CD14-positive monocyte (primary cell): ENCODE data around the gene GSC. TPM values are rescaled to one million over a fixed set of nuclear protein-coding genes. Genes with fewer than 3 reads are reported as not detected.

Source experiments
- DNase-seq, 3 donors: peaks; one replicate each; pipeline ENCODE4 v3.0.0-alpha.2; 2011 to 2022
- H2AFZ ChIP-seq: 2 replicates; pipeline ENCODE4 v1.6.0; 2012; ENCODE audit warnings: mild to moderate bottlenecking, low read depth, low read length, inconsistent platforms; ENCODE audit not compliant: insufficient read depth, poor library complexity, severe bottlenecking
- H3K27ac ChIP-seq, 2 donors: 1 replicate in 1 of 2; 2 replicates in 1 of 2; pipeline ENCODE4 v1.5.1; 2012 to 2013; ENCODE audit warnings: low read length in 2 of 2, control low read depth in 1 of 2, inconsistent platforms in 1 of 2, low read depth in 1 of 2, mild to moderate bottlenecking in 1 of 2
- H3K27me3 ChIP-seq, 2 donors: one replicate each; pipeline versions ENCODE4 v1.6.0 to v1.6.1; 2011 to 2013; ENCODE audit warnings: low read length in 2 of 2; ENCODE audit not compliant: control insufficient read depth in 2 of 2, insufficient read depth in 2 of 2
- H3K36me3 ChIP-seq, 2 donors: replicated peaks in 1 of 2; 1 replicate in 1 of 2; 2 replicates in 1 of 2; pipeline versions ENCODE4 v1.5.1 to v1.6.1; 2012 to 2013; ENCODE audit warnings: low read length in 2 of 2, control low read depth in 1 of 2, inconsistent platforms in 1 of 2, mild to moderate bottlenecking in 1 of 2; ENCODE audit not compliant: insufficient read depth in 2 of 2, control insufficient read depth in 1 of 2
- H3K4me1 ChIP-seq, 2 donors: 1 replicate in 1 of 2; 2 replicates in 1 of 2; pipeline versions ENCODE4 v1.5.1 to v1.6.1; 2012 to 2013; ENCODE audit warnings: low read length in 2 of 2, control low read depth in 1 of 2, inconsistent platforms in 1 of 2, mild to moderate bottlenecking in 1 of 2, moderate library complexity in 1 of 2; ENCODE audit not compliant: insufficient read depth in 2 of 2, control insufficient read depth in 1 of 2
- H3K4me2 ChIP-seq: replicated peaks from 2 replicates; pipeline ENCODE3; 2012; ENCODE audit warnings: low read length, moderate library complexity, mild to moderate bottlenecking; ENCODE audit not compliant: poor library complexity, severe bottlenecking; ENCODE audit errors: extremely low read depth
- H3K4me3 ChIP-seq, 3 experiments: fragments of 200-600 bp in 1 of 3; sonication (generic) in 1 of 3; replicated peaks in 1 of 3; 1 replicate in 2 of 3; 2 replicates in 1 of 3; pipeline ENCODE4 v1.5.1; 2011 to 2013; ENCODE audit warnings: low read length in 3 of 3, mild to moderate bottlenecking in 3 of 3, control low read depth in 2 of 3, low read depth in 2 of 3, inconsistent platforms in 1 of 3, moderate library complexity in 1 of 3
- H3K79me2 ChIP-seq: 2 replicates; pipeline ENCODE4 v1.6.0; 2012; ENCODE audit warnings: mild to moderate bottlenecking, control low read depth, inconsistent platforms, low read length, moderate library complexity; ENCODE audit not compliant: insufficient read depth
- H3K9ac ChIP-seq: 2 replicates; pipeline ENCODE4 v1.6.0; 2017; ENCODE audit warnings: low read length, mild to moderate bottlenecking; ENCODE audit not compliant: insufficient read depth, poor library complexity, severe bottlenecking
- H3K9me3 ChIP-seq, 2 donors: replicated peaks in 1 of 2; 1 replicate in 1 of 2; 2 replicates in 1 of 2; pipeline versions ENCODE4 v1.5.1 to v1.6.1; 2012 to 2013; ENCODE audit warnings: low read length in 2 of 2, control low read depth in 1 of 2; ENCODE audit not compliant: control insufficient read depth in 1 of 2, insufficient read depth in 1 of 2
- H4K20me1 ChIP-seq: 2 replicates; pipeline ENCODE4 v1.6.0; 2012; ENCODE audit warnings: mild to moderate bottlenecking, low read length, control low read depth, moderate library complexity; ENCODE audit not compliant: insufficient read depth
- H3K27ac Mint-ChIP-seq, 7 donors: one replicate each; pipeline ENCODE4 v1.8.0; 2020; ENCODE audit warnings: mild to moderate bottlenecking in 7 of 7, mixed read lengths in 7 of 7, moderate library complexity in 6 of 7, inconsistent platforms in 2 of 7
- H3K27me3 Mint-ChIP-seq, 3 donors: one replicate each; pipeline ENCODE4 v1.8.0; 2021 to 2022; ENCODE audit warnings: low read depth in 3 of 3, mild to moderate bottlenecking in 3 of 3, mixed read lengths in 3 of 3, moderate library complexity in 3 of 3, inconsistent platforms in 1 of 3
- H3K36me3 Mint-ChIP-seq, 2 donors: one replicate each; pipeline ENCODE4 v1.8.0; 2020; ENCODE audit warnings: mixed read lengths in 2 of 2, inconsistent platforms in 1 of 2, mild to moderate bottlenecking in 1 of 2
- H3K4me1 Mint-ChIP-seq: one replicate; pipeline ENCODE4 v1.8.0; 2020; ENCODE audit warnings: mild to moderate bottlenecking, mixed read lengths
- H3K4me3 Mint-ChIP-seq, 2 donors: one replicate each; pipeline ENCODE4 v1.8.0; 2020; ENCODE audit warnings: mild to moderate bottlenecking in 2 of 2, mixed read lengths in 2 of 2, moderate library complexity in 1 of 2
- H3K9me3 Mint-ChIP-seq, 7 donors: one replicate each; pipeline ENCODE4 v1.8.0; 2020 to 2022; ENCODE audit warnings: mixed read lengths in 7 of 7, mild to moderate bottlenecking in 6 of 7, moderate library complexity in 6 of 7, inconsistent platforms in 2 of 7
- WGBS: methylation state at CpG from one replicate; pipeline ENCODE4 v1.1.5; 2013; ENCODE audit warnings: missing lambda C conversion rate; ENCODE audit not compliant: insufficient coverage; 5-methylcytosine and 5-hydroxymethylcytosine counted together
- intact Hi-C, 2 donors: fragments of 100-400 bp; cut with micrococcal nuclease; formaldehyde crosslinking; loops; one replicate each; pipeline versions ENCODE4 v1.15.0 to v1.15.1; 2023
- polyA plus RNA-seq, 3 donors: library from polyadenylated mRNA; depleted of rRNA in 1 of 3; unstranded in 2 of 3; stranded (reverse) in 1 of 3; fragments of 300-500 nt in 2 of 3; fragments of >200 nt in 1 of 3; fragmentation: Illumina TruSeq in 2 of 3; gene quantifications; 1 replicate in 2 of 3; 2 replicates in 1 of 3; pipeline ENCODE4 v1.2.3, GENCODE V29; 2012 to 2021
- TF ChIP-seq, protein P1 (sequence below): fragments of 200-600 bp; IDR thresholded peaks from one replicate; pipeline ENCODE4 v1.8.0; 2022; ENCODE audit warnings: antibody characterized with exemption, mild to moderate bottlenecking

The GSC gene
- polyA plus RNA-seq, 3 donors = not detected

DNA sequence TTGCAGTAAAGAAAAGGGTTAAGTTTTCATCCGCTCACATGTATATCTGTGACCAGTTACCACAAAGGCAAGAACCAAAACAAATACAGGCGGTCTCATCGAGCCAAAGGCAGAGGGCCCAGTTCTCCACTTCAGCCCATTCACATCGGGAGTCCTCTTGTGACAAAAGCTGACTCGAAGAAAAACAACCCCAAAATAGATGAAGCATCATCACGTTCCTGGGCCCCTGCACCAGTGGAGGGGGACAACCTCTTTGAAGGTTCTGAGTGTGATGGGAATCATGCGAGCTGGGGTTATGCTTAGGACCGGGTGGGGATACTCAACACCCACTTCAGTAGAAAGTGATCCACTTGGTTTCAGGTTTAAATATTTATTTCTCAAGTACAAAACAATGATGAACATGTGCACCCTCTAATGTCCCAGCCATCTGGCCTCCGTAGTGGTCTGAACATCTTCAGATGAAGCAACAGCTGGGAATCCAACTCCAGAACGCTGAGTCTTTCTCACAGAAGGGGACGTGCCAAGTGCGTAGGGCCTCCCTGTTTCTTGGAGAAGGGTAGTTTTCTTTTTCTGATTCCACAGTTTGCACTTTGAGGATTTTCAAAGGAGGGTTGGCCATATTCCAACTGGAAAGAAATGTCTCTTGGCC, 8.4 kb downstream of the GSC start:
- no peak for DNase-seq
- H3K36me3 Mint-ChIP-seq = no peaks in the 10 kb centered on the region
- H3K4me1 Mint-ChIP-seq = no peaks in the 10 kb centered on the region
- H3K4me3 Mint-ChIP-seq = no peak overlapping the region
- Histone ChIP-seq H3K9ac (no peak overlapping the region), H3K4me1 (no peaks in the 10 kb centered on the region), H3K9me3 (no peaks in the 10 kb centered on the region), H3K27me3 (peaks cover 31 to 49% of the 10 kb centered on the region in 2 donors), H3K79me2 (no peaks in the 10 kb centered on the region), H4K20me1 (no peaks in the 10 kb centered on the region), H3K36me3 (no peaks in the 10 kb centered on the region), H3K4me2 (no peak overlapping the region), H3K27ac (no peak overlapping the region), H2AFZ (no peak overlapping the region), H3K4me3 (no peak overlapping the region)
- H3K27ac Mint-ChIP-seq = no peak overlapping the region
- peaks cover 44 to 72% (median 66%) of the 10 kb centered on the region in 3 donors for H3K27me3 Mint-ChIP-seq
- H3K9me3 Mint-ChIP-seq = peaks cover 0 to 8% (median 0%) of the 10 kb centered on the region in 7 donors
- intact Hi-C loops = no loop called here
- TF ChIP-seq, protein P1, sequence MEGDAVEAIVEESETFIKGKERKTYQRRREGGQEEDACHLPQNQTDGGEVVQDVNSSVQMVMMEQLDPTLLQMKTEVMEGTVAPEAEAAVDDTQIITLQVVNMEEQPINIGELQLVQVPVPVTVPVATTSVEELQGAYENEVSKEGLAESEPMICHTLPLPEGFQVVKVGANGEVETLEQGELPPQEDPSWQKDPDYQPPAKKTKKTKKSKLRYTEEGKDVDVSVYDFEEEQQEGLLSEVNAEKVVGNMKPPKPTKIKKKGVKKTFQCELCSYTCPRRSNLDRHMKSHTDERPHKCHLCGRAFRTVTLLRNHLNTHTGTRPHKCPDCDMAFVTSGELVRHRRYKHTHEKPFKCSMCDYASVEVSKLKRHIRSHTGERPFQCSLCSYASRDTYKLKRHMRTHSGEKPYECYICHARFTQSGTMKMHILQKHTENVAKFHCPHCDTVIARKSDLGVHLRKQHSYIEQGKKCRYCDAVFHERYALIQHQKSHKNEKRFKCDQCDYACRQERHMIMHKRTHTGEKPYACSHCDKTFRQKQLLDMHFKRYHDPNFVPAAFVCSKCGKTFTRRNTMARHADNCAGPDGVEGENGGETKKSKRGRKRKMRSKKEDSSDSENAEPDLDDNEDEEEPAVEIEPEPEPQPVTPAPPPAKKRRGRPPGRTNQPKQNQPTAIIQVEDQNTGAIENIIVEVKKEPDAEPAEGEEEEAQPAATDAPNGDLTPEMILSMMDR = no peak
- WGBS = 93% methylated on average over 5 of the region's 12 CpGs

DNA sequence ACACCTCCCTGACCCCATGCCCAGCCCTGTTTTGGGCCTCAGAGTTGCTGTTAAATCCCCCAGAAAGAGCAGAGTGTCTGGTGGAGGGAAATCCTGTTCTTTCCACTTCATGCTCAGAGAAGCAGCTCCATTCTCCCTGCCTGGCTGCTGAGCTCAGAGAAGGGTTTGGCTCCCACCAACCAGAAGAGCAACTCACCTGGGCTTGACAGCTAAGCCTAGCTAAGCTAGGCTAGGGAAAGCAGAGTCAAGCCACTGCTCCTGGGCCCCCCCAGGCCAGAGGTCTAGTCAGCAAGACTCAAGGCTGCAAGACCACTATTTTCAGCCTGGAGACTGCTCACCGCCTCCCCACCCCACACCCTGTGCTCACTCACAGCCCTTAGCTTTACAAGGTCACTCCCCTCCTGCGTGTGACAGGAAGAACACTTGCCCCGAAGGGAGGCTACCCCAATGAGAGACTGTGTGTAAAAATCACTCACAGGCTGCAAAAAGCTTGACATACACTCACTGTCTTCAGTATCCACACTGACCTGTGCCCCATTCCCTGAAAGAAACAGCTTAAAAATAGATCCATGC, 13.5 kb downstream of the GSC start:
- Histone ChIP-seq H3K9ac (no peak overlapping the region), H2AFZ (no peak overlapping the region), H4K20me1 (no peaks in the 10 kb centered on the region), H3K9me3 (no peaks in the 10 kb centered on the region), H3K27ac (no peak overlapping the region), H3K27me3 (peaks cover 3 to 6% of the 10 kb centered on the region in 2 donors), H3K4me2 (no peak overlapping the region), H3K79me2 (no peaks in the 10 kb centered on the region), H3K36me3 (no peaks in the 10 kb centered on the region), H3K4me3 (no peak overlapping the region), H3K4me1 (no peaks in the 10 kb centered on the region)
- Mint-ChIP-seq H3K27ac (no peak overlapping the region), H3K4me3 (no peak overlapping the region), H3K36me3 (no peaks in the 10 kb centered on the region), H3K9me3 (peaks cover 0 to 1% (median 0%) of the 10 kb centered on the region in 7 donors), H3K27me3 (peaks cover 5 to 32% (median 27%) of the 10 kb centered on the region in 3 donors), H3K4me1 (no peaks in the 10 kb centered on the region)
- no CpG with 5 or more reads among the region's 3 CpGs for WGBS
- TF ChIP-seq, protein P1 = no peak
- intact Hi-C loops = no loop called here
- DNase-seq = no peak
